Heart right ventricle (tissue), 16 donors: Measurements from ENCODE around the gene ARIH2. TPM values are rescaled to one million over a fixed set of nuclear protein-coding genes. Genes with fewer than 3 reads are reported as not detected.

Experiments
- ATAC-seq, 8 donors: fragments of 200-7000 bp; cut with Tn5 transposase; one replicate each; pipeline ENCODE4 v1.9.1; 2020; ENCODE audit warnings: mild to moderate bottlenecking in 8 of 8, moderate library complexity in 8 of 8, moderate number of reproducible peaks in 1 of 8
- DNase-seq, 2 donors: peaks; one replicate each; pipeline ENCODE4 v3.0.0-alpha.2; 2020
- H3K27ac ChIP-seq, 10 donors: fragments of 200-600 bp; sonication (generic) in 2 of 10; one replicate each; pipeline versions ENCODE4 v1.5.0 to v1.8.0; 2020 to 2022; ENCODE audit warnings: mild to moderate bottlenecking in 3 of 10
- H3K27me3 ChIP-seq, 7 donors: fragments of 200-600 bp; one replicate each; pipeline ENCODE4 v1.8.0; 2021 to 2022; ENCODE audit warnings: mild to moderate bottlenecking in 2 of 7
- H3K36me3 ChIP-seq, 9 donors: fragments of 200-600 bp; sonication (generic) in 1 of 9; one replicate each; pipeline versions ENCODE4 v1.5.0 to v1.8.0; 2020 to 2022; ENCODE audit warnings: mild to moderate bottlenecking in 2 of 9
- H3K4me1 ChIP-seq, 9 donors: fragments of 200-600 bp; sonication (generic) in 1 of 9; one replicate each; pipeline versions ENCODE4 v1.5.0 to v1.8.0; 2020 to 2022; ENCODE audit warnings: mild to moderate bottlenecking in 4 of 9
- H3K4me3 ChIP-seq, 10 donors: fragments of 200-600 bp; sonication (generic) in 2 of 10; one replicate each; pipeline versions ENCODE4 v1.5.0 to v1.8.0; 2020 to 2022; ENCODE audit warnings: mild to moderate bottlenecking in 7 of 10, moderate library complexity in 2 of 10
- H3K9me3 ChIP-seq, 11 donors: fragments of 200-600 bp in 10 of 11; sonication (generic) in 2 of 11; one replicate each; pipeline versions ENCODE4 v1.5.0 to v1.8.0; 2013 to 2022; ENCODE audit warnings: mild to moderate bottlenecking in 2 of 11, control low read depth in 1 of 11, moderate library complexity in 1 of 11
- WGBS, 2 donors: extraction: QIAGEN DNeasy Blood & Tissue Kit; methylation state at CpG; one replicate each; pipeline ENCODE4 v1.1.7; 2013; ENCODE audit warnings: inconsistent platforms in 1 of 2; 5-methylcytosine and 5-hydroxymethylcytosine counted together
- intact Hi-C, 10 donors: fragments of 100-400 bp; cut with DNase I; formaldehyde crosslinking; loops; one replicate each; pipeline versions ENCODE4 v1.11.1 to v1.14.2; 2022
- polyA plus RNA-seq, 2 donors: library from polyadenylated mRNA; stranded (reverse); fragments of 200-250 nt; gene quantifications; one replicate each; pipeline ENCODE4 v1.2.3, GENCODE V29; 2013
- total RNA-seq, 10 donors: library from RNA; stranded (reverse); fragmentation: NEBNext Ultra II Directional in 3 of 10; extraction: Animal tissue kit (Norgen Biotek cat#: 25700) in 3 of 10; gene quantifications; one replicate each; pipeline versions ENCODE4 v1.2.1 to v1.2.4, GENCODE V29; 2021 to 2023
- TF ChIP-seq, protein P1 (sequence below), 9 donors: fragments of 200-600 bp; sonication (generic) in 2 of 9; IDR thresholded peaks; one replicate each; pipeline versions ENCODE4 v1.5.0 to v1.8.0; 2021 to 2022; ENCODE audit warnings: antibody characterized with exemption in 9 of 9, mild to moderate bottlenecking in 5 of 9, moderate library complexity in 1 of 9
- donor health status: Arrhythmogenic right ventricular cardiomyopathy.
- donor health status: ischemic (EF 13 %, LVEDD 7.1; RV severe dilation, severe dysfunction).
- donor health status: healthy with polysubstance abuse.
- donor health status: DM: no; HTN: yes; CAD: no.
- donor health status: DM: no; HTN: no; CAD: no.
- donor health status: ischemic (EF 25% LVEDD 6.9; RV normal size, moderate dysfunction).
- donor health status: ischemic (EF 25% LVEDD 5.7; RV mildly dilated, moderate dysfunction).
- donor health status: healthy.
- donor health status: DM: yes; HTN: yes; CAD: no.
- donor health status: Ischemic cardiomyopathy.
- donor health status: ischemic (EF 35%, LVEDD 5.7; RV mildly dilated, moderate dysfunction).
- donor health status: nonischemic (EF 11% LVEDD 7.7; RV severe dilation, severe dysfunction).
- donor health status: DM: yes; HTN: yes; CAD: no.
- donor health status: PGD.
- donor health status: ischemic (EF 29% LVEDD 5.4; RV normal size, mild dysfunction).
- donor health status: nonischemic (EF 23%, LVEDD 6.1; RV moderate dilation, normal function).

The ARIH2 gene
- total and polyA plus RNA-seq, 12 donors = 41.9 to 177 (median 138) TPM

DNA sequence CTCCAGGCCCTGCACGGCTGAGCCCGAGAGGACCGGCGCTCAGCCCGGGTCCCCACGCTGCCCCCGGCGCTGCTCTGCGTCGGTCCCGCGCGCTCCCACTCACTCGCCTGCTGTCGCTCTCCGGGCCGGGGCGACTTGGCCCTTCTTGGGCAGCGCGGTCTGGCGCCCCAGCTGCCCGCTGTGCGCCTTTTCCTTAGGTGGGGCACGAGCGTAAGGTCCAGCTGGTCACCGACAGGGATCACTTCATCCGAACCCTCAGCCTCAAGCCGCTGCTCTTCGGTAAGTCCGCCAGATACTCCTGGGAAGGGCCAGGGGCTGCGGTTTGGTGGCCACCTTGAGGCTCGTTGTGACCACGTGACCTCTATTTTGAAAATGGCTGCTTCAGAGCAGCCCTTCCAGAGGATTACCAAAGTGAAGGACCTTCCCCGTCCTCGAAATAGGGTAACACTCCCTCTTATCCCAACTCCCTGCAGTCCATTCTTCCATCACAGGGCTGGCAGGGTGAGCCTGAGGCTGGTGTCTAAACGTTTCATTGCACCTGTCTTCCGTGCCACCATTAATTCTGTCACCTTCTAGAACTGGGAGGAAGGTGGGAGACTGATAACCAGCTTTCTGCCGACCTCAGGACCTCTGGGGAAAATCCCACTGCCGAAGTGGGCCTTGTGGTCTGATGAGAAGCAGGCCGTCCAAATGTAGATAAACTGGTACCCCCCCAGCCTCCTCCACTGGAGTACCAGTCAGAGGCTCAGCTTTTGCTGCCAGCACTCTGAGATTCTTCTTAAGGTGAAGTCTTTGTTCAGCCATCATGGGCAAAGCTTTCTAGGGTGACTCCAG is 72.2 kb downstream of the ARIH2 start:
- no peaks in the 10 kb centered on the region for H3K27me3 ChIP-seq
- peak overlapping the region; percentile 71 to 93 (median 88) for H3K27ac ChIP-seq
- 3 to 6% methylated on average over 40 of the region's 40 CpGs for WGBS, 2 donors
- DNase-seq (peak in 1 of 2 donors; percentile 28), ATAC-seq (peak in 6 of 8 donors; percentile 5 to 35 (median 22))
- TF ChIP-seq, protein P1, sequence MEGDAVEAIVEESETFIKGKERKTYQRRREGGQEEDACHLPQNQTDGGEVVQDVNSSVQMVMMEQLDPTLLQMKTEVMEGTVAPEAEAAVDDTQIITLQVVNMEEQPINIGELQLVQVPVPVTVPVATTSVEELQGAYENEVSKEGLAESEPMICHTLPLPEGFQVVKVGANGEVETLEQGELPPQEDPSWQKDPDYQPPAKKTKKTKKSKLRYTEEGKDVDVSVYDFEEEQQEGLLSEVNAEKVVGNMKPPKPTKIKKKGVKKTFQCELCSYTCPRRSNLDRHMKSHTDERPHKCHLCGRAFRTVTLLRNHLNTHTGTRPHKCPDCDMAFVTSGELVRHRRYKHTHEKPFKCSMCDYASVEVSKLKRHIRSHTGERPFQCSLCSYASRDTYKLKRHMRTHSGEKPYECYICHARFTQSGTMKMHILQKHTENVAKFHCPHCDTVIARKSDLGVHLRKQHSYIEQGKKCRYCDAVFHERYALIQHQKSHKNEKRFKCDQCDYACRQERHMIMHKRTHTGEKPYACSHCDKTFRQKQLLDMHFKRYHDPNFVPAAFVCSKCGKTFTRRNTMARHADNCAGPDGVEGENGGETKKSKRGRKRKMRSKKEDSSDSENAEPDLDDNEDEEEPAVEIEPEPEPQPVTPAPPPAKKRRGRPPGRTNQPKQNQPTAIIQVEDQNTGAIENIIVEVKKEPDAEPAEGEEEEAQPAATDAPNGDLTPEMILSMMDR (IDR thresholded peaks at IDR 0.05) = no peak
- no peaks in the 10 kb centered on the region for H3K9me3 ChIP-seq
- peaks cover 0 to 21% (median 6%) of the 10 kb centered on the region in 9 donors for H3K36me3 ChIP-seq
- H3K4me1 ChIP-seq = peaks cover 8 to 40% (median 26%) of the 10 kb centered on the region in 9 donors
- intact Hi-C loops = loop anchor here in 2 of 10 donors (1.0 to 10.0 kb wide), 2 partner anchors 38 to 104 kb away; partner anchors contain the start of genes IMPDH2 (in 1 of the 2) and QRICH1 (in 1 of the 2)
- peak overlapping the region; percentile 55 to 95 (median 82) for H3K4me3 ChIP-seq

DNA sequence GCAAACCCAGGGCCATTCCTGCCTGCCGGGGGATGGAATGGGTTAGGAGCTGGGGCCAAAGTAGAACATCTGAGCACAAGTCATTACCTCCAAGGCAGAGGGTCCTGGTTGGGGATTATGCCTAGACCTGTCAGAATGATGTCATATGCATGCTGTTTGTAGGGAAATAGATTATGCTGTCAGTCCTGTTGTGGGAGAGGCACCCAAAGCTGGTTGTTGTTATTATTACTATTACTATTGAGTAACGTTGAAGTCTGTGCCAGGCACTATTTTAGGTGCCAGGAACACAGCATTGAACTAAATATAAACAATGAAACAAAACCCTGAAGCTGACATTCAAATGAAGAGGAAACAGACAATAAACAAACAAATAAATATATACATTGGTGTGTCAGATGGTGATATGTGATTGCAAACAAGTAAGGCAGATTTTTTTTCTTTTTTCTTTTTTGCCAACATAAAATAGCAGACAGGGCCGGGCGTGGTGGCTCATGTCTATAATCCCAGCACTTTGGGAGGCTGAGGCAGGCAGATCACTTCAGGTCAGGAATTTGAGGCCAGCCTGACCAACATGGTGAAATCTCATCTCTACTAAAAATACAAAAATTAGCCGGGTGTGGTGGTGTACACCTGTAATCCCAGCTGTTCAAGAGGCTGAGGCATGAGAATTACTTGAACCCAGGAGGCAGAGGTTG is 73.4 kb downstream of the ARIH2 start:
- TF ChIP-seq, protein P1 (IDR thresholded peaks at IDR 0.05) = no peak
- Histone ChIP-seq H3K9me3 (no peaks in the 10 kb centered on the region), H3K4me1 (peaks cover 8 to 40% (median 26%) of the 10 kb centered on the region in 9 donors), H3K4me3 (peak overlapping the region in 6 of 10 donors; percentile 73 to 95 (median 86)), H3K36me3 (peaks cover 0 to 21% (median 2%) of the 10 kb centered on the region in 9 donors), H3K27me3 (no peaks in the 10 kb centered on the region), H3K27ac (peak overlapping the region in 5 of 10 donors; percentile 86 to 92 (median 88))
- WGBS, 2 donors = 80% methylated on average over 5 of the region's 5 CpGs
- no peak for DNase-seq
- no peak for ATAC-seq
- intact Hi-C loops = loop anchor here in 2 of 10 donors (1.0 to 10.0 kb wide), 2 partner anchors 37 to 103 kb away; partner anchors contain the start of genes IMPDH2 (in 1 of the 2) and QRICH1 (in 1 of the 2)

DNA sequence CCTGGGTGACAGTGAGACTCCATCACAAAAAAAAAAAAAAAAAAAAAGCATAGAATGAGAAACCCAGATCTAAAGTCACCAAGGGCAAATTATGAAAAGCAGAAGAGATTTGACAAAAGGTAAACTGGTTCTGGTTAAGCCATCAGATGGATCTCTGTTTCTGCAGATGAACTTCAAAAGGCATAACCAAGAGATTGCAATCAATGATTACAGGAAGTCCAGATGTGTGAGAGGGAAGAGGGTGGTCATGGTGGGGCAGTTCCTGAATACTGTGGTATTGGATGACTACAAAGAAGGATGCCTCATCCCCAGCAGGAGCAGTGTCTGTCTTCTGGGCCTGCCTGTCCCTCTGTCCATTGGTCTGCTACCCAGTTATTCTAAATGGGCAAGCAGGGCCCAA is 75.2 kb downstream of the ARIH2 start:
- TF ChIP-seq, protein P1 (IDR thresholded peaks at IDR 0.05) = no peak
- Histone ChIP-seq H3K27me3 (no peaks in the 10 kb centered on the region), H3K4me3 (no peak overlapping the region), H3K4me1 (peaks cover 7 to 30% (median 24%) of the 10 kb centered on the region in 9 donors), H3K9me3 (no peaks in the 10 kb centered on the region), H3K36me3 (peaks cover 0 to 35% (median 0%) of the 10 kb centered on the region in 9 donors), H3K27ac (no peak overlapping the region)
- DNase-seq = no peak
- no peak for ATAC-seq
- intact Hi-C loops = loop anchor here in 1 of 10 donors (10.0 kb wide), 1 partner anchor 101 kb away; the partner anchor contains the start of gene QRICH1

DNA sequence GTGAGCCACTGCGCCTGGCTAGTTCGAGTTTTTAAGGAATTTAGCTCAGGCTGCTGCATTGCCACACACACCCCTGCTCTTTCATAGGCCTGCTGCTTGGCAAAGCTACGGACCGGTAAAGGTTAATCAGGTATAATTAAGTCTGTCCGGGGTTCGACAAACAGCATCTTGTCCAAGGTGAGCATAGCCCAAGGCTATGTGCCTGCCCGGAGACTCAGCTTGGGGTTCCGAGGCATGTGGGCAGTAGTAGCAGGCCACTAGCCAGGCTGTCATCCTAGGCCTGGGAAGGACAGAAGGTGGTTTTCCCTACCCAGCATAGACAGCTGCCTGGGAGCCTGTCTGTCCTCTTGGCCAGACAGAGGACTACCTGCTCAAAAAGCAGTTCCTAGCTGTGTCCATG is 78.0 kb downstream of the ARIH2 start:
- 95 to 97% methylated on average over 8 of the region's 8 CpGs for WGBS, 2 donors
- Histone ChIP-seq H3K36me3 (peaks cover 0 to 39% (median 0%) of the 10 kb centered on the region in 9 donors), H3K27ac (no peak overlapping the region), H3K9me3 (no peaks in the 10 kb centered on the region), H3K4me1 (peaks cover 0 to 10% (median 7%) of the 10 kb centered on the region in 9 donors), H3K27me3 (no peaks in the 10 kb centered on the region), H3K4me3 (no peak overlapping the region)
- intact Hi-C loops = loop anchor here in 1 of 10 donors (10.0 kb wide), 1 partner anchor 98 kb away; the partner anchor contains the start of gene QRICH1
- ATAC-seq = no peak
- TF ChIP-seq, protein P1 (IDR thresholded peaks at IDR 0.05) = no peak
- DNase-seq = no peak
